Measurements from ENCODE around the gene ZMYND8.

The ZMYND8 gene

DNA sequence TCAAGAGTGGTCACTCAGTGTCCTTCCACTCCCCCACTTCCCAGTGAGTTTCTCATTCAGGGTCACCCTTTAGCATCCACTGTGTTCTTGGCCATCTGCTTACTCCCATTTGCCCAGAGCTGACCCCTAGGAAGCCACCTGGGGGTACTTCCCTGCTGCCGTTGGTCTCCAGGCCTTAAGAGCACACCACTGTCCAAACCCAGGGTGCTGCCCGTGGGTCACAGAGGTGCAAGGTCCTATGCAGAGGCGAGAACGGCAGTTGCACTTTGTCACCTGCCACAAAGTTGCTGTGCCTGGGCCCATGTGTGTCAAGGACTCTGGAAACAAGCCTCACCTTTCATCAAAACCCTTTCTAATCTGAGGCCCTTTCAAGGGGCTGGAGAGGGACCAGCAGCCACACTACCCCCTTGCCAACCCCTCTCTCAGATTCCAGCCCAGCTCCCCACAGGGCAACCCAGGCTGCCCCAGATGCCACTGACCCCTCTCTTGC is 191.1 kb downstream of the ZMYND8 start:
- Histone ChIP-seq H2AFZ (ENCODE audit: low read length) (no peak overlapping the region), H4K8ac (ENCODE audit: low read depth, low read length) (no peak overlapping the region), H3K79me1 (ENCODE audit: low read depth, low read length) (no peaks in the 10 kb centered on the region), H2BK5ac (ENCODE audit: low read length) (no peak overlapping the region), H2BK15ac (ENCODE audit: low read length) (no peak overlapping the region), H2BK120ac (ENCODE audit: low read depth, low read length) (no peak overlapping the region), H3K27me3 (ENCODE audit: control insufficient read depth in 3 of 3, insufficient read depth in 3 of 3, low read depth in 1 of 3, low read length in 3 of 3) (peaks cover 0 to 5% (median 0%) of the 10 kb centered on the region in 3 experiments), H3K4me2 (ENCODE audit: insufficient read depth, low read length, poor library complexity, severe bottlenecking) (no peak overlapping the region), H2AK5ac (ENCODE audit: low read depth, low read length) (no peak overlapping the region), H3K4me3 (ENCODE audit: low read length in 2 of 2) (no peak overlapping the region), H3K9me3 (replicated peaks in 1 of 2; ENCODE audit: control insufficient read depth in 2 of 2, insufficient read depth in 1 of 2, low read depth in 1 of 2, low read length in 2 of 2) (peaks cover 0 to 3% of the 10 kb centered on the region in 2 donors), H3K18ac (ENCODE audit: low read length) (no peak overlapping the region), H3K14ac (ENCODE audit: low read length) (no peak overlapping the region), H3K36me3 (replicated peaks in 1 of 2; ENCODE audit: control insufficient read depth in 2 of 2, insufficient read depth in 2 of 2, low read length in 2 of 2) (no peaks in the 10 kb centered on the region), H3K27ac (replicated peaks; ENCODE audit: low read length) (no peak overlapping the region), H3K9ac (ENCODE audit: low read depth, low read length, poor library complexity) (no peak overlapping the region), H4K91ac (ENCODE audit: low read depth, low read length, poor library complexity) (no peak overlapping the region), H3K4ac (ENCODE audit: low read length) (no peak overlapping the region), H3K4me1 (ENCODE audit: control insufficient read depth in 2 of 2, insufficient read depth in 1 of 2, low read depth in 1 of 2, low read length in 2 of 2) (no peaks in the 10 kb centered on the region), H2BK12ac (ENCODE audit: low read length) (no peak overlapping the region), H3K23ac (ENCODE audit: low read depth, low read length, poor library complexity) (no peak overlapping the region)
- WGBS, 2 donors (ENCODE audit: extremely low coverage in 2 of 2, insufficient read length in 2 of 2, insufficient replicate concordance in 1 of 2) = no CpG with 5 or more reads among the region's 4 CpGs
- DNase-seq (ENCODE audit: low spot score) = no peak

DNA sequence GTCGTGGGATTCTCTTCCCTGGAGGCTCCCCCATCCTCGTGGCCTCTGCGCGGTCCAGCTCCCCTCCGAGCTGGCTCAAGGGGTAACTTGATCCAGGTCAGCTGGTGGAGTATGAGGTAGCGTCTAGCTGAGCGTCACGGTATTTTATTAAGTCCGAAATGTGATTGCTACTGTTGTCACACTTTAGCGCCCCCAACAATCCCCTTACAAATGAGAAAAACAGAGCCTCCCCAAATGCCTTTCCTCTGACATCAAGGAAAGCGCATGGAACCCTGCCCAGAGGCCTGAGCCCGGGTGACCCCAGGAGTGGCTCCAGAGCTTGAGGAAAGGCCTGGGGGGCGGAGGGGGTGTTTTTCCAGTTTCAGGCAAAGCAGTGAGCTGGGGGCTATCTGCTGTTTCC is 192.4 kb downstream of the ZMYND8 start:
- no peaks in the 10 kb centered on the region for H3K79me1 ChIP-seq (ENCODE audit: low read depth, low read length)
- no peak overlapping the region for H3K14ac ChIP-seq (ENCODE audit: low read length)
- peaks cover 0 to 3% of the 10 kb centered on the region in 2 donors for H3K9me3 ChIP-seq (replicated peaks in 1 of 2; ENCODE audit: control insufficient read depth in 2 of 2, insufficient read depth in 1 of 2, low read depth in 1 of 2, low read length in 2 of 2)
- H3K18ac ChIP-seq (ENCODE audit: low read length) = peak overlapping the region; percentile 9
- H3K4me3 ChIP-seq (ENCODE audit: low read length in 2 of 2) = no peak overlapping the region
- H2AK5ac ChIP-seq (ENCODE audit: low read depth, low read length) = peak overlapping the region; percentile 33
- no peak overlapping the region for H2BK15ac ChIP-seq (ENCODE audit: low read length)
- H3K9ac ChIP-seq (ENCODE audit: low read depth, low read length, poor library complexity) = no peak overlapping the region
- no peak overlapping the region for H3K4ac ChIP-seq (ENCODE audit: low read length)
- no peaks in the 10 kb centered on the region for H3K4me1 ChIP-seq (ENCODE audit: control insufficient read depth in 2 of 2, insufficient read depth in 1 of 2, low read depth in 1 of 2, low read length in 2 of 2)
- H4K8ac ChIP-seq (ENCODE audit: low read depth, low read length) = no peak overlapping the region
- H3K4me2 ChIP-seq (ENCODE audit: insufficient read depth, low read length, poor library complexity, severe bottlenecking) = no peak overlapping the region
- peak overlapping the region; percentile 45 for H2BK5ac ChIP-seq (ENCODE audit: low read length)
- H2BK120ac ChIP-seq (ENCODE audit: low read depth, low read length) = no peak overlapping the region
- DNase-seq (ENCODE audit: low spot score) = no peak
- H4K91ac ChIP-seq (ENCODE audit: low read depth, low read length, poor library complexity) = no peak overlapping the region
- H2BK12ac ChIP-seq (ENCODE audit: low read length) = no peak overlapping the region
- H2AFZ ChIP-seq (ENCODE audit: low read length) = no peak overlapping the region
- peaks cover 0 to 7% (median 0%) of the 10 kb centered on the region in 3 experiments for H3K27me3 ChIP-seq (ENCODE audit: control insufficient read depth in 3 of 3, insufficient read depth in 3 of 3, low read depth in 1 of 3, low read length in 3 of 3)
- no CpG with 5 or more reads among the region's 13 CpGs for WGBS, 2 donors (ENCODE audit: extremely low coverage in 2 of 2, insufficient read length in 2 of 2, insufficient replicate concordance in 1 of 2)
- peak overlapping the region; percentile 30 for H3K23ac ChIP-seq (ENCODE audit: low read depth, low read length, poor library complexity)
- no peaks in the 10 kb centered on the region for H3K36me3 ChIP-seq (replicated peaks in 1 of 2; ENCODE audit: control insufficient read depth in 2 of 2, insufficient read depth in 2 of 2, low read length in 2 of 2)
- no peak overlapping the region for H3K27ac ChIP-seq (replicated peaks; ENCODE audit: low read length)

DNA sequence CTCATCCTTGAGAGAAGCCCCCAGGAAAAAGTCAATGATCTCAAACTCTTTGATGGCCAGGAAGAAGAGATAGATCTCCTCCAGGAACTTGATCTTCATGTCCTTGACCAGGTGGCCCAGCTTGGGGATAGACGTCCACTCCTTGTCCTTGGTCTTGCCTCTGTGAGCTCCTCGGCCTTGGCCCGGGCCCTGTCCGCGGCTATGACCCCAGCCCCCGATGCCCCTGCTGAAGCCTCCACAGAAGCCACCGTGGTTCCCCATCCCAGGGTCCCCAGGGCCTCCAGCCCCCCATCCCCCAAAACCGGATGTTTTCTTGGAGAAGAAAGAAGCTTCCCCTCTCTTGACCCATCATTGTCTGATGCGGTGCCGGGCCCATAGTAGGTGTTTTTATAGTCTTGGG is 195.1 kb downstream of the ZMYND8 start:
- Histone ChIP-seq H3K36me3 (replicated peaks in 1 of 2; ENCODE audit: control insufficient read depth in 2 of 2, insufficient read depth in 2 of 2, low read length in 2 of 2) (no peaks in the 10 kb centered on the region), H2BK12ac (ENCODE audit: low read length) (no peak overlapping the region), H3K9ac (ENCODE audit: low read depth, low read length, poor library complexity) (no peak overlapping the region), H3K27ac (replicated peaks; ENCODE audit: low read length) (no peak overlapping the region), H2BK5ac (ENCODE audit: low read length) (no peak overlapping the region), H2BK120ac (ENCODE audit: low read depth, low read length) (no peak overlapping the region), H3K4me1 (ENCODE audit: control insufficient read depth in 2 of 2, insufficient read depth in 1 of 2, low read depth in 1 of 2, low read length in 2 of 2) (no peaks in the 10 kb centered on the region), H3K79me1 (ENCODE audit: low read depth, low read length) (no peaks in the 10 kb centered on the region), H3K14ac (ENCODE audit: low read length) (no peak overlapping the region), H4K91ac (ENCODE audit: low read depth, low read length, poor library complexity) (no peak overlapping the region), H3K4me2 (ENCODE audit: insufficient read depth, low read length, poor library complexity, severe bottlenecking) (no peak overlapping the region), H3K4ac (ENCODE audit: low read length) (no peak overlapping the region), H3K4me3 (ENCODE audit: low read length in 2 of 2) (no peak overlapping the region), H2AFZ (ENCODE audit: low read length) (no peak overlapping the region), H3K18ac (ENCODE audit: low read length) (no peak overlapping the region), H3K23ac (ENCODE audit: low read depth, low read length, poor library complexity) (no peak overlapping the region), H2BK15ac (ENCODE audit: low read length) (no peak overlapping the region), H3K9me3 (replicated peaks in 1 of 2; ENCODE audit: control insufficient read depth in 2 of 2, insufficient read depth in 1 of 2, low read depth in 1 of 2, low read length in 2 of 2) (peaks cover 0 to 3% of the 10 kb centered on the region in 2 donors), H2AK5ac (ENCODE audit: low read depth, low read length) (peak overlapping the region; percentile 30), H4K8ac (ENCODE audit: low read depth, low read length) (no peak overlapping the region), H3K27me3 (ENCODE audit: control insufficient read depth in 3 of 3, insufficient read depth in 3 of 3, low read depth in 1 of 3, low read length in 3 of 3) (peaks cover 0 to 7% (median 0%) of the 10 kb centered on the region in 3 experiments)
- WGBS, 2 donors (ENCODE audit: extremely low coverage in 2 of 2, insufficient read length in 2 of 2, insufficient replicate concordance in 1 of 2) = no CpG with 5 or more reads among the region's 10 CpGs
- no peak for DNase-seq (ENCODE audit: low spot score)

DNA sequence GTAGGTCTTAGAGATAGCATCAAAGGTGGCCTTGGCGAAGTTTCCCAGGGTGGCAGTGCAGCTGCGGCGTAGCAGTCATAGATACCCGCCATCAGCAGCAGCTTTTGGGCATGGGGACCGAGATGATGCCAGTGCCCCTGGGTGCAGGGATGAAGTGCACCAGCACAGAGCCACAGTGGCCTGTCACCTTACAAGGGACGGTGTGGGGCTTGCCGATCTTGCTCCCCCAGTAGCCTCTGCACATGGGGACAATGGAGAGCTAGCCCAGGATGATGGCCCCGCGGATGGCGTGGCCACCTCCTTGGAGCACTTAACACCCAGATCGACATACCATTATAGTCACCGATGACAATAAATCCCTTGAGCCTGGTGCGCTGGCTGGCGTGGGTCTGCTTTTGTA is 195.5 kb downstream of the ZMYND8 start:
- no peak overlapping the region for H4K8ac ChIP-seq (ENCODE audit: low read depth, low read length)
- H2BK15ac ChIP-seq (ENCODE audit: low read length) = no peak overlapping the region
- no peak overlapping the region for H3K23ac ChIP-seq (ENCODE audit: low read depth, low read length, poor library complexity)
- no peaks in the 10 kb centered on the region for H3K36me3 ChIP-seq (replicated peaks in 1 of 2; ENCODE audit: control insufficient read depth in 2 of 2, insufficient read depth in 2 of 2, low read length in 2 of 2)
- H3K9me3 ChIP-seq (replicated peaks in 1 of 2; ENCODE audit: control insufficient read depth in 2 of 2, insufficient read depth in 1 of 2, low read depth in 1 of 2, low read length in 2 of 2) = peaks cover 0 to 3% of the 10 kb centered on the region in 2 donors
- H3K18ac ChIP-seq (ENCODE audit: low read length) = peak overlapping the region; percentile 69
- no peak overlapping the region for H2BK12ac ChIP-seq (ENCODE audit: low read length)
- no peaks in the 10 kb centered on the region for H3K79me1 ChIP-seq (ENCODE audit: low read depth, low read length)
- no peaks in the 10 kb centered on the region for H3K4me1 ChIP-seq (ENCODE audit: control insufficient read depth in 2 of 2, insufficient read depth in 1 of 2, low read depth in 1 of 2, low read length in 2 of 2)
- WGBS, 2 donors (ENCODE audit: extremely low coverage in 2 of 2, insufficient read length in 2 of 2, insufficient replicate concordance in 1 of 2) = no CpG with 5 or more reads among the region's 14 CpGs
- no peak overlapping the region for H3K9ac ChIP-seq (ENCODE audit: low read depth, low read length, poor library complexity)
- peak overlapping the region; percentile 30 for H2AK5ac ChIP-seq (ENCODE audit: low read depth, low read length)
- H3K27me3 ChIP-seq (ENCODE audit: control insufficient read depth in 3 of 3, insufficient read depth in 3 of 3, low read depth in 1 of 3, low read length in 3 of 3) = peaks cover 0 to 7% (median 0%) of the 10 kb centered on the region in 3 experiments
- H3K4ac ChIP-seq (ENCODE audit: low read length) = no peak overlapping the region
- no peak for DNase-seq (ENCODE audit: low spot score)
- H4K91ac ChIP-seq (ENCODE audit: low read depth, low read length, poor library complexity) = no peak overlapping the region
- no peak overlapping the region for H3K4me2 ChIP-seq (ENCODE audit: insufficient read depth, low read length, poor library complexity, severe bottlenecking)
- H3K27ac ChIP-seq (replicated peaks; ENCODE audit: low read length) = no peak overlapping the region
- H3K14ac ChIP-seq (ENCODE audit: low read length) = no peak overlapping the region
- no peak overlapping the region for H2BK120ac ChIP-seq (ENCODE audit: low read depth, low read length)
- H2BK5ac ChIP-seq (ENCODE audit: low read length) = no peak overlapping the region
- no peak overlapping the region for H2AFZ ChIP-seq (ENCODE audit: low read length)
- H3K4me3 ChIP-seq (ENCODE audit: low read length in 2 of 2) = no peak overlapping the region

Data from neuronal stem cell (in vitro differentiated cells).